ENCODE results near the gene NIP7.
"Not testable (repeated sequence)": the region's sequence is repeated elsewhere in the genome, so short reads cannot be mapped to it uniquely, and the experiment has no call there.

The NIP7 gene

GRCh38 chr16:69340095-69340644 lies 598 bp downstream of the NIP7 start:
- peak overlapping the region; percentile 98 for H3K4me3 ChIP-seq (ENCODE audit: low read depth, low read length)

DNA sequence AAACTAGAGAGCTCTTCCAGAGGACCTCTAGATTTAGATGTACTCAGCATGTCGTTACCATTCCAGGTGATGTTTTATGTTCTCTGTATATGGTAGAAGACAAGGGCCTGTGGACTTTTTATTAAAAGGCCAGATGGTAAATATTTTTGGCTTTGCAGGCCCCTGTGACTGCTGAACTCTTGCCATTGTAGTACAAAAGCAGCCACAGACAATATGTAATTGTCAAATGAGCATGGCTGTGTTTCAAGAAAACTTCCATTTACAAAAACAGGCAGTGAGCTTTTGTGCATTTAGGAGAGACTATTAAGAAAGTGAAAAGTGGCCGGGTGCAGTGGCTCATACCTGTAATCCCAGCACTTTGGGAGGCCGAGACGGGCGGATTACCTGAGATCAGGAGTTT lies 4.6 kb downstream of the NIP7 start:
- no peak overlapping the region for H3K4me3 ChIP-seq (ENCODE audit: low read depth, low read length)

- H3K4me3 ChIP-seq (ENCODE audit: low read depth, low read length): no peak overlapping the region
Measured at GRCh38 chr16:69345923-69346322, 6.4 kb downstream of the NIP7 start.

GRCh38 chr16:69346683-69347082 lies 7.1 kb downstream of the NIP7 start:
- no peak overlapping the region for H3K4me3 ChIP-seq (ENCODE audit: low read depth, low read length)

DNA sequence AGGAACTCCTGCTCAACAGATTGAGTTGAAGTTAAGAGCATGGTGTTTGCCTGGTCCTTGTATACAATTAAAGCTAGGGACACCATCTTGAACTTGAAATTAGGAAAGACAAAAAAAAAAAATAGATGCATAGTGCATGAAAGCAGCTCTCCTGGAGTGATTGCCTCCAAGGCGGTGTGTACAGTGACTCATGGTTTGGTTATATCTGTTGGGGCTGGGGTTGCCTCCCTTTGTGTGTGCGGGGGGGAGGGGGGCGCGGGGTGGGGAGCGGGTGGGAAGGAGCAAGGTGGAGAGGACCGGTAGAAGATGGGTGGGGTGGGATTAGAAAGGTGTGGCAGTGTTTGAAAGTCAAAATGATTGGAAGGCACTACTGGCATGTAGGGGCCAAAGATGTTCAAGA lies 8.7 kb downstream of the NIP7 start:
- no peak overlapping the region for H3K4me3 ChIP-seq (ENCODE audit: low read depth, low read length)

- no peak overlapping the region for H3K4me3 ChIP-seq (ENCODE audit: low read depth, low read length)
Measured at GRCh38 chr16:69349536-69349935, 10.0 kb downstream of the NIP7 start.

DNA sequence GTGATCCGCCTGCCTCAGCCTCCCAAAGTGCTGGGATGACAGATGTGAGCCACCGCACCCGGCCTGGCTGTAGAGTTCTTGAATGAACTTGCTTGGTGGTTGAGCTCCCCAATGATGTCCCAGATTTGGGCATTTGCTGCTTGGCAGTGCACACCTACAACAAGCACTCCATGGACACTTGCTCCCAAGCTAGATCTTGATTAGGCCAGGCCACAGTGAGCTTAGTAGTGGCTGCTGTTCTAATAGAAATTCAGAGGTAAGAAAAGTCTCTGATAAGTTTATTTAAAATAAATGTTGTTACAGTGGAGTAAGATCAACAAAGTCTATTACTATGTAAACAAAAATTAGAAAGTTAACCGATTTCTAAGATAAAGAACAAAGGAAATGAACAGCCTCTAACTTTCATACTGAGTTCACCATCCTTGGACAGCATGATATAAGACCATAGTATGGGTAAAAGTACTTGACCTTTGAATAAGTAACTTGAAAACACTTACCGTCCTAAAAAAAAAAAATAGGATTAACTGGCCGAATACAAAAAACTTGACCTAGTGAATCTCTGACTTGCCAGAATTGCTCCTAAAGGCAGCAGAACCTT lies 11.1 kb downstream of the NIP7 start:
- H3K4me3 ChIP-seq (ENCODE audit: low read depth, low read length): no peak overlapping the region

GRCh38 chr16:69351309-69352027 lies 11.9 kb downstream of the NIP7 start, which contains the start of gene TMED6:
TSS of gene TMED6 (minus strand) at chr16:69351786. CDS start at chr16:69351753, 33 bp downstream.
- H3K4me3 ChIP-seq (ENCODE audit: low read depth, low read length): no peak within 1 kb of the TSS

- H3K4me3 ChIP-seq (ENCODE audit: low read depth, low read length): not testable (repeated sequence)
Measured at GRCh38 chr16:69360070-69360469, 20.5 kb downstream of the NIP7 start.

- H3K4me3 ChIP-seq (ENCODE audit: low read depth, low read length): no peak overlapping the region
Measured at GRCh38 chr16:69363281-69363717, 23.7 kb downstream of the NIP7 start.

GRCh38 chr16:69364088-69364487 lies 24.5 kb downstream of the NIP7 start:
- H3K4me3 ChIP-seq (ENCODE audit: low read depth, low read length): no peak overlapping the region

DNA sequence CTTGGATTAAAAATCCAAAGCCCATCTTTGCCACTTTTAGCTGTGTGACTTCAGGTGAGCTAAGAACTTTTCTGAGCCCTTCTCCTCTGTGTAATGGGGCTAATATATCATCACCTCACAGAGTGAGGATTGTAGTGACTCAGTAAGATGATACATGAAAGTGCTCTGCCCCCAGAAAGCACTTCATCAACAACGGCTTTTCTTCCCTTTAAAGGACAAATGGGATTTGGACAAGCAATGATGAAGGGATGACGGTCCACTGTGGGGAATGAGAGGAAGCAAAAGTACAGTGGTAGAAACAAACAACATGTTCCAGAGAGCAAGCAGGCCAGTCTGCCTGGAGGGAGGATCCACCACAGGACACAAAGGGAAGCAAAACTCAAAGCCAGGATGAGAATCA lies 26.3 kb downstream of the NIP7 start:
- no peak overlapping the region for H3K4me3 ChIP-seq (ENCODE audit: low read depth, low read length)

DNA sequence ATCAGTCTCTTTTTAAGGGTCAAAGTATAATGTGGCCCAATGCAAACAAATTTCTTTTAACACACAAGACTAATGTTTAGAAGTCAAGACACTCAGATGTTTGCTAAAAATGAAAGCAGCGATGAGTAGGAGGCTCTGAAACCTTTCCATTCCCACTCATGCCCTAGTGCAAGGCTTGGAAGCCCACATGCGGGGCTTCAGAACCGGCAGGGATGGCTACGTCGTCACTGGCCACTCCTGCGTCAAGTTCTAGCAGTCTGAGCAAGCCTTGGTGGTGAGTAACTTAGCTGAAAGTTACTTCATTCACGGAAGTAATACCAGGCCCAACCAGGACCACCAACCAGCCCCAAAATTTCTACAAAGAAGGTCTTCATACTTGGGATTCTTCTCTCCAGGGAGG lies 26.9 kb downstream of the NIP7 start:
- H3K4me3 ChIP-seq (ENCODE audit: low read depth, low read length): no peak overlapping the region

GRCh38 chr16:69367980-69368379 lies 28.4 kb downstream of the NIP7 start:
- no peak overlapping the region for H3K4me3 ChIP-seq (ENCODE audit: low read depth, low read length)

DNA sequence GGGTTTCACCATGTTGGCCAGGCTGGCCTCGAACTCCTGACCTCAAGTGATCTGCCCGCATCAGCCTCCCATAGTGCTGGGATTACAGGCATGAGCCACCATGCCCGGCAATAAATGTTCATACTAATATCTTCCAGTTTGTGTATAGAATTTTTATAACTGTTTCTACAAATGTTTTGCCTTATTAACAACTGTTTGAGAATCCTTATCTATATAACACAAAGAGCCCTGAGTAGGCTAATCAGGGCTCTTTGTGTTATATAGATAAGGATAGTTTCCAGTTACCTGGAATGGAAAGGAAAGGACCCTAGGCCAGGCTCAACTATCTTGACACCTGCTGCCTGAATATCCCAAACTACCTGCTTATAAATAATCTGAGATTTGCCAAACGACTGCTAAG lies 29.3 kb downstream of the NIP7 start:
- no peak overlapping the region for H3K4me3 ChIP-seq (ENCODE audit: low read depth, low read length)

- H3K4me3 ChIP-seq (ENCODE audit: low read depth, low read length): no peak overlapping the region
Measured at GRCh38 chr16:69371564-69371963, 32.0 kb downstream of the NIP7 start.

DNA sequence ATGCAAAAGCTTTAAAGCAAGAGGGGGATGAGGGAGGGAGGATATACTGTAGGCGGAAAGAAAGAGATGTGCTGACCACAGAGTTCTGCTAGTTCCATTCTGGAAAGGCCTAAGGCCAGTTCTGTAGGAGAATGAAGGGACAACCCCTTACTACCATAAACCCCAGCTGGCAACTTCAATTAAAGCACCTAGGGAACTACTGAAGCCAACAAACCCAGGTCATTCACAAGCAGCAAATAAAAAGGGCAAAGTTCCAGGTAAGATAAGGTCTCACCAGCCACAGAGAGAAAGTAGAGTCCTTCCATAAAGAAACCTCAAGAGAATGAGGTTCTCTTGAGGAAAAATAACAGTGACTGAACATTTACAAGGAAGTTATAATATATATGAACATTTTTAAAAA lies 33.4 kb downstream of the NIP7 start:
- no peak overlapping the region for H3K4me3 ChIP-seq (ENCODE audit: low read depth, low read length)

GRCh38 chr16:69376393-69377059 lies 37.0 kb downstream of the NIP7 start:
- no peak overlapping the region for H3K4me3 ChIP-seq (ENCODE audit: low read depth, low read length)

DNA sequence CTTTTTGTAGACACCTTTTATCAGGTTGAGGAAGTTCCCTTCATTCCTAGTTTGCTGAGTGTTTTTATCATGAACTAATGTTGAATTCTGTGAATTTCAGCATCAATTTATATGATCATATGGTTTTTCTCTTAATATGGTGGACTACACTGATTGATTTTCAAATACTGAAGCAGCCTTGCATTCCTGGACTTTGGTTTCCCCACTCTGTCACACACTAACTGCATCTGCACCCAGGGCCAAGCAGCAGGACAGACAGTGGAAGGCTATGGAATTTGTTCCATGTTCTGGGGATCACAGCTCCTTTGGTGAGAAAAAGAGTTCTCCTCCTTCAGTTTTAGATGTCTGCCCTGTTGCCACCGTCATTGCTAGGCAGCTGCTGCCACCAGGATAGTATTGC lies 38.5 kb downstream of the NIP7 start:
- no peak overlapping the region for H3K4me3 ChIP-seq (ENCODE audit: low read depth, low read length)

- H3K4me3 ChIP-seq (ENCODE audit: low read depth, low read length): no peak overlapping the region
Measured at GRCh38 chr16:69378760-69379159, 39.2 kb downstream of the NIP7 start.

- H3K4me3 ChIP-seq (ENCODE audit: low read depth, low read length): no peak overlapping the region
Measured at GRCh38 chr16:69381231-69381630, 41.7 kb downstream of the NIP7 start.

- no peak overlapping the region for H3K4me3 ChIP-seq (ENCODE audit: low read depth, low read length)
Measured at GRCh38 chr16:69382421-69382820, 42.8 kb downstream of the NIP7 start.
